NCI-H69 (cell line): ENCODE results near the gene ATR.
"Not testable (repeated sequence)": the region's sequence is repeated elsewhere in the genome, so short reads cannot be mapped to it uniquely, and the experiment has no call there.

Experiments used
- DNase-seq: peaks from one replicate; lab custom pipeline; 2025; lab: John Stamatoyannopoulos, UW

ATR gene

GRCh38 chr3:142595141-142595540 lies 16.6 kb upstream of the ATR start:
- DNase-seq: no peak

GRCh38 chr3:142592268-142592667 lies 13.7 kb upstream of the ATR start:
- not testable (repeated sequence) for DNase-seq

- DNase-seq: no peak
Observed at GRCh38 chr3:142588703-142589102, 10.2 kb upstream of the ATR start.

- peak; percentile 74 for DNase-seq
Observed at GRCh38 chr3:142586803-142587406, 8.4 kb upstream of the ATR start.

- not testable (repeated sequence) for DNase-seq
Observed at GRCh38 chr3:142581070-142581469, 2.5 kb upstream of the ATR start.

GRCh38 chr3:142580061-142580423 lies 1.5 kb upstream of the ATR start:
- no peak for DNase-seq

GRCh38 chr3:142577696-142578328 lies 721 bp downstream of the ATR start:
- peak; percentile 45 for DNase-seq

GRCh38 chr3:142576792-142577191 lies 1.7 kb downstream of the ATR start:
- no peak for DNase-seq

GRCh38 chr3:142574665-142575064 lies 3.9 kb downstream of the ATR start:
- peak; percentile 33 for DNase-seq

- not testable (repeated sequence) for DNase-seq
Observed at GRCh38 chr3:142574223-142574622, 4.3 kb downstream of the ATR start.

- not testable (repeated sequence) for DNase-seq
Observed at GRCh38 chr3:142569422-142569821, 9.1 kb downstream of the ATR start.

- no peak for DNase-seq
Observed at GRCh38 chr3:142568393-142569017, 10.0 kb downstream of the ATR start.

- DNase-seq: no peak
Observed at GRCh38 chr3:142566096-142566495, 12.4 kb downstream of the ATR start.

- DNase-seq: no peak
Observed at GRCh38 chr3:142563496-142563997, 15.0 kb downstream of the ATR start.

GRCh38 chr3:142560118-142560517 lies 18.4 kb downstream of the ATR start:
- no peak for DNase-seq

- DNase-seq: no peak
Observed at GRCh38 chr3:142553741-142554140, 24.8 kb downstream of the ATR start.

- DNase-seq: not testable (repeated sequence)
Observed at GRCh38 chr3:142552579-142552978, 26.0 kb downstream of the ATR start.

GRCh38 chr3:142549986-142550385 lies 28.5 kb downstream of the ATR start:
- DNase-seq: no peak

GRCh38 chr3:142543307-142543706 lies 35.2 kb downstream of the ATR start:
- DNase-seq: no peak

GRCh38 chr3:142542054-142542453 lies 36.5 kb downstream of the ATR start:
- DNase-seq: no peak

GRCh38 chr3:142536519-142536918 lies 42.0 kb downstream of the ATR start:
- DNase-seq: no peak

- DNase-seq: no peak
Observed at GRCh38 chr3:142534543-142534942, 44.0 kb downstream of the ATR start.

- no peak for DNase-seq
Observed at GRCh38 chr3:142530296-142530695, 48.2 kb downstream of the ATR start.
